Measurements from ENCODE around the gene RNFT2. TPM values are rescaled to one million over a fixed set of nuclear protein-coding genes. Genes with fewer than 3 reads are reported as not detected.
A peak's percentile ranks its signal among the peaks of the same experiment; 100 is the strongest.

Gene RNFT2, protein sequence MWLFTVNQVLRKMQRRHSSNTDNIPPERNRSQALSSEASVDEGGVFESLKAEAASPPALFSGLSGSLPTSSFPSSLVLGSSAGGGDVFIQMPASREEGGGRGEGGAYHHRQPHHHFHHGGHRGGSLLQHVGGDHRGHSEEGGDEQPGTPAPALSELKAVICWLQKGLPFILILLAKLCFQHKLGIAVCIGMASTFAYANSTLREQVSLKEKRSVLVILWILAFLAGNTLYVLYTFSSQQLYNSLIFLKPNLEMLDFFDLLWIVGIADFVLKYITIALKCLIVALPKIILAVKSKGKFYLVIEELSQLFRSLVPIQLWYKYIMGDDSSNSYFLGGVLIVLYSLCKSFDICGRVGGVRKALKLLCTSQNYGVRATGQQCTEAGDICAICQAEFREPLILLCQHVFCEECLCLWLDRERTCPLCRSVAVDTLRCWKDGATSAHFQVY
- total RNA-seq (2014; rRNA removed; shearing (Covaris generic)) = 2.1 and 5.7 TPM in 2 replicates

DNA sequence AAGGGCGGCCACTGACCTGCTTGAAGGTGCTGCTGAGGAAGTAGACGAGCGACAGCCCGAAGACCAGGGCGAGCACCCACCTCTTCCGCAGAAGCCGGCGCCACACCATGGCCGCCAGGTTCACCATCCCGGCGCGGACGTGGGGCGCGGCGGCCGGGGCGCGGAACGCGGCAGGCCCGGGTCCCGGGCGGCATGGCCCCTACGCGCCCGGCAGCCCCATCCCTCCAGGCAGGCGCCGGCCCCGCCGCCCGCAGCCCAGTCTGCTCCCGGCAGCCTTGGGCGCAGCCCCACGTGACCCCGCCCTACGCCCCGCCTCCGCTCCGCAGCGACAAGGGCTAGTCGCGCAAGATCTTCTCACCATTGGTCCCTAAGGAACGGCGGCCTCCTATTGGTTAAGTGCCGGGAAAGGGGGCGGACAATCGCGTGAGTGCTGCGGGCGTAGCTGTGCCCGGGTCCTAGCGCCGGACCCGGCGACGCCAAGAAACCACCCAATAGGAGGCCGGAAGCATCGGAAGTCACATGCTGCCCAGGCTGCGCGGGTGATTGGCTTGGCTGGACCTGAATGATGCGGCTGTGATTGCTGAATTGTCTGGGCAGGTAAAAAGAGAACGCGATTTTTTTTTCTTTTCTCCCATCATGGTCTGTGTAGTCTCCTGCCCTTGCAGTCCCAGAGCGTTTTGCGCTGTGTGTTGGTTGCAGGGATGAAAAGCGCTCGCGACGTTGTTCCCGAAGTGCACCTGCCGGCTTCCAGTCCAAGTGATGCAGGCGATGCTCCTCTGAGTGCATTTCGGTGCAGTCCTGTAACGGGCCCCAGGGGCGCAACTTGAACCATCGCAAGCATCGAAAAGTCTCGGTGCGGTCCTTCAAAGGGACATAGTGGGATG lies at the start of gene RNFT2, which contains the start of gene SPRING1:
Gene RNFT2, plus strand, starts transcription at position 542 of the 884 bp plus-strand sequence. CDS start 2,183 bp downstream, outside the sequence.
Gene SPRING1, minus strand, starts transcription at position 296 of the 884 bp plus-strand sequence. Its CDS starts 169 bp downstream, at position 127.
- peak; percentile 99 for DNase-seq (ENCODE audit: low read depth)

DNA sequence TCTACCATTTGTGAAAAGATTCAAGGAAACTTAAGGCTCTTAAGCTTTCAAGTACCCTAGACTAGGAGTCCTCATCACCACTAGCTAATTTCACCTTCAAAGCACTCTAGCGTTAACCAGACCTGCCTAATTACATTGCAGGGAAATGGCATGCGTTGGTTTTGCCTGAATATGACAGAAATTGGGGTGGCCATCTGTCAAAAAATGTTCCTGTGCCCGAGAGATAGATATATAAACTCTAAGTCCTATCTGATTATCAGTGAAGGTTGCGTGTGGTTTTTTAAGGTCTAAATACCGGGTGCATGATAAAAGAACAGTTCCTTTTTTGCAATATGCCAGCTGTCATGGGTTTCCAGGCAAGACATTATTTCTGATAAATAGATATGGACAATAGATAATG lies 48.6 kb upstream of the RNFT2 start:
- DNase-seq (ENCODE audit: low read depth) = no peak

DNA sequence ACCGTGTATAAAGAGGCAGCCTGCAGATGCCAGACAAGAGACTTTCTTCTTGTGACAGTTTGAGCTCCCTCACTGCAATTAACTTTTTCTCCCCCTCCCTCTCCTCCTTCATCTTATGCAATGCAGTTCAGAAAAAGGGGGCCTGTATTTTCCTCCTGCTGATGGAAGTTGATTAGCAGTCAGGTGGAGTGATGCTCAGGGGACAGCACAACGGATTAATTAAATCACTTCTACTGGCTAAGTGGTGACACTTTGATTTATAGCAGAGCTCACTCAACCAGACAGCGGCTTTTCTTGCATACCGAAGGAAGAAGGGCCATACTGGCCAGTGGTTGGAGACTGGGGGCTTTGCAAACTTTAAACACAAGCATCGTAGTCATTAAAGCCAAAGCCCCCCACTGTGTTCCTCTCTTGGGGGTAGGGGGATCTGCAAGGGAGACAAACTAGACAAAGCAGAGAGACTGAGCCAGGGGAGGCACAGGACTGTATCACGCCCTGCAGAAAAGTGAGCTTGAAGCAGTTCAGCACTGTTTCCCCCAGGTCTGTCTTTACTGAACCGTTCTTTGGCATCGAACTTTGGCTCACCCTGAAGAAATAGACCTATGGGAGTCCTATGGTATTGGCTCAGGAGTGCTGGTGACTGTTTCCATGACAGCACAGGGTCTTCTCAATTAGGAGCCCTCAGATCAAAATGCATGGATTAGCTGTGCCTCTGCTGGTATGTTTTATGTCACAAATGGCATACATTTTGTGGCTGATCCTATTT lies 48.0 kb upstream of the RNFT2 start:
- no peak for DNase-seq (ENCODE audit: low read depth)

DNA sequence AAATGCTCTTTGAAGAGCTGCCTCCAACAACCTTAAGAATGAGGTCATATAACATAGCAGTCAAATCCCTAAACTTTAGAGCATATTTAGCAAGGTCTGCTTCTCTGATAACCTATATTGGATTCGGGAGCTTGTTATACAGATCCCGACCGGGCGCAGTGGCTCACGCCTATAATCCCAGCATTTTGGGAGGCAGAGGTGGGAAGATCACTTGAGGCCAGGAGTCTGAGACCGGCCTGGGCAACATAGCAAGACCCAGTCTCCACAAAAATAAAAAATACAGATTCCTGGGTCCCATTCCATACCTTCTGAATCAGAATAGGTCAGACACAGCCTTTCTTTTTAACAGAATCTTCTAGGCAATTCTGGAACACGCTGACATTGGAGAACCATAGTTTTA lies 46.9 kb upstream of the RNFT2 start:
- DNase-seq (ENCODE audit: low read depth) = no peak

DNA sequence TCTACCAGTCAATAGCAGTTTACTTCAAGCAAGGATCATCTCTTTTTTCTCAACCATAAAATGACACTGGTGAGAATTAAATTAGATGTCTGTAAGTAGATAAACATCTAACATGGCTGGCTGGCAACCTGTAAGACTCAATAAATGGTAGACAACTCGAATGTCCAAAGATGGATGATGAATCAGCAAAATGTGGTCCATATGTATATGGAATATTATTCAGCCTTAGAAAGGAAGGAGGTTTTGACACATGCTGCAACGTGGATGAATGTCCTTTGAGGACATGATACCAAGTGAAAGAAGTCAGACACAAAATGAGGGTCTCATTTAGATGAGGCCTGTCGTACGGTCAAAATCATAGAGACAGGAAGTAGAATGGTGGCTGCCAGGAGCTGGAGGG lies 46.5 kb upstream of the RNFT2 start:
- DNase-seq (ENCODE audit: low read depth) = no peak

DNA sequence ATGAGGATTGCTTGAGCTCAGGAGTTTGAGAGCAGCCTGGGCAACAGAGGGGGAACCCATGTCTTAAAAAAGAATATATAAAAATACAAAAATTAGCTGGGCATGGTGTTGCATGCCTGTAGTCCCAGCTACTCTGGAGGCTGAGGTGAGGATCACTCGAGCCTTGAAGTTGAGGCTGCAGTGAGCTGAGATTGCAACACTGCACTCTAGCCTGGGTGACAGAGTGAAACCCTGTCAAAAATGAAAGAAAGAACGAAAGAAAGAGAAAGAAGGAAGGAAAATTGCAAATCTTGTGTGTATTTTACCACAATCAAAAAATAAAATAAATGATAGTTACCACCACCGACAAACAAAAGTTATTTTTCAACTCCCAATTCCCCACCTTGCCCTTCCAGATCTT lies 45.5 kb upstream of the RNFT2 start:
- no peak for DNase-seq (ENCODE audit: low read depth)

DNA sequence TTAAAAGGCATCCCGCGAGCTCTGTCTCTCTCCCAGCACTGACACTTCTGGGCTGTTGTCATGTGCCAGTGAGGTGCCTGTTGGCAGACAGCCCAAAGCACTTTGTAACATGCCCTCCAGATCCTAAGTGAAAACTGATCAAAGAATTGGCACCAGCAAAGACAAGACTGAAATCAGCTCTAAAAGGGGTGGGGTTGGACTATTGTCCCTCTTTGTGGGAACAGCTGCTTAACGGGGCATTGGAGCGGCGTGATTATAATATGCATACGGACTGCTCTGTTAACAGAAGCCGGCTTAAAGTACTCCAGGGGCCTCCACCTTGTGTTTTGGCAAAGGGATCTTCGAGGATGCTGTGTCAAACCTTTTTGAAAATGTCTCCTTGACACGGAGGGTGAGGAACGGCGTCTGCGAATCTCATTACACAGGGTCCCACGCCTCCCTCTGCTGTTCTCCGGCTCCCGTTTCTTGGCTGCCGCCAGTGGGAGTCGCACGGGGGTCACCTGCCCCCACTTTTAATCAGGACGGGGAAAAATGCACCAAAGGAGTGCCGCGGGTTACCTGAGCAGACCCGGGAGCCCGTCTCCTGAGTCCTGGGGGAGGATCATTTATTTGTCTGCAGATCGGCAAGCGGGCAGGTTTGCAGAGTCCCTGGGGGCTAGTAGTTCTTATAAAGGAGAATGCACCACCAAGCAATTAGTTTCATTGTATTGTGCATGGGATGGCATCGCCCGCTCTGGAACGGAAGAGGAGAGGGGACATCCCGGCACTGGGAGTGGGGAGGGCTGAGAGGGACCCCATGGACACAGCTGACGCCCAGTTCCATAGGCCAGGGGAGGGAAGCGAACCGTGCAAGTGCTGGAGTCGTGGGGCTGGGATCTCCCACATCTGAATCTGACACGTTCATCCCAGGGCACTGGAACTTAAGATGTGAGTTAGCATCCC lies 44.6 kb upstream of the RNFT2 start:
- no peak for DNase-seq (ENCODE audit: low read depth)

DNA sequence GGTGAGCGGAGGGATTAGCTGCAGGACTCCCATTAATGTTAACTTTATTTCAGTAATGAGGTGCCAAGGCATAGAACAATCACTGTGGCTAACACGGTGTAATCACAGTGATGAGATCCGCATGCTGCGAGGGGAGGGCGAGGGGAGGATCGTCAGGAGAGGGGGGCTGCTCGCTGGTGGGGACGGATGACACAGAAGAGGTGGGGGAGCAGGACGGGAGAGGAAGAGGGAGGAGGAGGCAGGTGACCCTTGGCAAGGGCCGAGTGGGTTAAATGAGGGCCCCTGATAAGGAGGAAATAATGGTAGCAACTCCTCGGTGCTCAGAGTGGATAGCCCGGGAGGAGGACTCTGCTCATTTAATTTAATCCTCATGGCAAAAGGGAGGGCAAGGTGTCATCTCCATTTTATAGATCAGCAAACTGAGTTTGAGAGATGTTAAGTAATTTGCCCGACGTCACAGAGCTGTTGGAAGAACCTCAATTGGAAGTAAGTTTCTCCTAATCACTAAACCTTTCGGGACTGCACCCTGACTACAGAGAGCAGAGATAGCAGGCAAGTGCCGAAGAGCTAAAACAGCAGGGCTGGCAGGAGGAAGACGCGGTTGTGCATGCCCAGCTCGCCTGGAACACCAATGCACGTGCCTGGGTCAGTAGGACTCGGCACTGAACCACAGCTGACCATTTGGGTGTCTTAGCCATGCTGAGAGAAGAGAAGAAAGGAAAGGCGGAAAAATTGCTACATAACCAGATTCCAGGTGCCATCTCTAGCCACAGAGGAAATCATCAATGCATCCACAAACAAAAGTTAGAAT lies 43.3 kb upstream of the RNFT2 start:
- DNase-seq (ENCODE audit: low read depth) = no peak

DNA sequence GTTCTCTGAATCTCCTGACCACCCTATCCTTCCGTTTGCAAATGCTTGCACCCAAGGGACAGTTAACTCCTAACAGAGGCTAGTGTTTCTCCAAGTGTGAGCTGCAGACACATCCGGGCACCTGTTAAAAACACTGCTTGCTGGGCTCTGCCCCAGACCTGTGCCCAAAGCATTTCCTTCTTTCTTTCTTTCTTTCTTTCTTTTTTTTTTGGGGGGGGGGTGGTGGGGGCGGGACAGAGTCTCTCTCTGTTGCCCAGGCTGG lies 42.7 kb upstream of the RNFT2 start:
- no peak for DNase-seq (ENCODE audit: low read depth)

DNA sequence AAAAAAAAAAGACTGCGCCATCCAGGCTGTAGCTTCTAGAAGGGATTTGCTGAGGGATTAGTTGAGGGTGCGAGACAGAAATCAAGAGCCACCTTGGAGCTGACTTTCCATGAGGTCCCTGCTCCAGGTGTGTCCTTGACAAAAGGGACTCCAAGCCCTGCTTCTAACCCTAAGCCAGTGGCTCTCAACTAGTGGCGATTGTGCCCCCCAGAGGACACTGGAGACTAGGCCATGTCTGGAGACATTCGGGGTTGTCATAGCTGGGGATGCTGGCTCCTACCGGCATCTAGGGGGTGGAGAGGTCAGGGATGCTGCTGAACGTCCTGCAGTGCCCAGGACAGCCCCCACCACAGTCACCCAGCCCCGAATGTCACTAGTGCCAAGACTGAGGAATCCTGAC lies 40.8 kb upstream of the RNFT2 start:
- peak; percentile 39 for DNase-seq (ENCODE audit: low read depth)

DNA sequence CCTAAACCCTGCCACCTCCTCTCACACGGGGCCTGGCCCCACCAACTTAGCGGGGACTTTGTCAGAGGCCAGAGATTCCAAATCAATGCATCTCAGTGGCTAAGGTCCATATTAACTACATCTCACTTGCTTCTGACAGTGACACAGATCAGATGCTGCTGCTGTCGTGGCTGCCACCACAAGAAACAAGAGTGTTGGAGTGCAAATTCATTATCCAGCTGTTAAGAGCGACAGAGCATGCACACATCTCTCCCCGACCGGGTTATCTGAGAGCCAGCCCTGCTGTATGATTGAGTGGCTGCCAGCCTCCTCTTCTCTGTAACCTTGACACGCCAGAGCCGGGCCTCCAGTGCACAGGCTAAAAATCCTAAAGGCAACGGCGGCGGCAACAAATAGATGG lies 40.4 kb upstream of the RNFT2 start:
- no peak for DNase-seq (ENCODE audit: low read depth)

DNA sequence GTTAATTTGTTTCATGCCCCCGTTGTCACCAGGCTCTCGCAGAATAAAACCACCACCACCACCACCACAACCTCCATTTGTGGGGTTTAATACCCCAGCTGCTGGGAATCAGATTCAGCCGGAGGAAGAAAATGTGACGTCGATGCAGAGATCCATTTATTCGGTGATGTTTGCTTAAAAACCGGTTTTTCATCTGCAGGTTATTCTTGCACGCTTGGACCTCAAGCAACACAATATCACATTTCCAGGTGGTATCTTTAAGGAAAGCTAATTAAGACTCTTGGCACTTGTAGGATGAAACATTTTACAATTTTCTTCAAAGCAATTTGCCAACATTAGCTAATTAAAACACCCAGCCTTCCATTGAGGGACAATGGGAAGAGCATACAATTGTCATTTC lies 40.0 kb upstream of the RNFT2 start:
- DNase-seq (ENCODE audit: low read depth) = no peak

DNA sequence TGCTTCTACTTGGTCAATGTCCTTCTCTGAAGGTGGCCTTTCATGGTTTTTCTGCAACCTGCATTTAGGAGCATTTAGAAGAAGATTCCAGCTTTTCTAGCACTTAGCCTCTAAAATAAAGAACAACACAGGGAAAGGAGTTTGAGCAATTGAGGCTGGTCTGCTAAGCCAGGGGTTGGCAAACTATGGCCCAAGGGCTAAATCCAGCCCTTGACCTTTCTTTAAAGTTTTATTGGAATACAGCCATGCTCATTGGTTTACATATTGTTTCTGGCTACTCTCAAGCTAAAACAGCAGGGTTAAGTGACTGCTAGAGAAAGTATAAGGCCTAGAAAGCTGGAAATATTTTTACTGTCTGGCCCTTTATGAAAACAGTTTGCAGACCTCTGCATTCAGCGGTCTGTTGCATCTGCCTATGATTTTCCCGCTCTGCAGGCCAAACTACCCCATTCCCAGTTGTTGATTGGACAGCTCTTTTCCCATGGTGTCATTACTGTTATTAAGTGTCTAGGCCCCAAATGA lies 39.5 kb upstream of the RNFT2 start:
- DNase-seq (ENCODE audit: low read depth) = no peak

DNA sequence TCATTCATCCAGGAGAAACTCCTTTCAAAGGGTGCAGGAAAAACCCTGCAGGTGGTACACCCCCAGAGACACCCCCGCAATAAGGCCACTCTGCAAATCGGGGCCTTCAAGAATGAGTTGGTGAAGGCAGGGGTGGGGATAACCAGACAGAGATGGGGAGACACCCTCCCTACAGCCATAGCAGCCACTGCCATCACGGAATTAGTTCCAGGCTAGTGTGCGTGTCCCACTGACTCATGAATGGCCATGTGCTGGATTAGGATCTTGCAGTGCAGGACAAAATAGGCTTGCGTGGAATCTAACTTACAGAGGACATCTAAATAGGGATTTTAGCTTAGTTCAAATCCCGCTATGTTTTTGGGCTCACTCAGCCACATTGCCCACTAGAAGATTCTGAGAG lies 38.0 kb upstream of the RNFT2 start:
- no peak for DNase-seq (ENCODE audit: low read depth)

DNA sequence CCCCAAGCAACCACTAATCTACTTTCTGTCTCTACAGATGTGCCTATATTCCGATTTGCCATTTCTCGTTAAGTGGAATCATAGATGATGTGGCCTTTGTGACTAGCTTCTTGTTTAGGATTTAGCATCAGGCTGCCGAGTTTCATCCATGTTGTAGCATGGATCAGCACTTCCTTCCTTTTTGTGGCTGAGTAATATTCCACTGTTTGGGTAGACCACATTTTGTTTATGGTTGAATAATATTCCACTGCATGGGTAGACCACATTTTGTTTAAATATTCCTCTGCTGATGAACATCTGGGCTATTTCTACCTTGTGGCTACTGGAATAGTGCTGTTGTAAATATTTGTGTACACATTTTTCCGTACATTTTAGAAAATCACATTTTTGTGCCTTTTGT lies 36.7 kb upstream of the RNFT2 start:
- DNase-seq (ENCODE audit: low read depth) = no peak

DNA sequence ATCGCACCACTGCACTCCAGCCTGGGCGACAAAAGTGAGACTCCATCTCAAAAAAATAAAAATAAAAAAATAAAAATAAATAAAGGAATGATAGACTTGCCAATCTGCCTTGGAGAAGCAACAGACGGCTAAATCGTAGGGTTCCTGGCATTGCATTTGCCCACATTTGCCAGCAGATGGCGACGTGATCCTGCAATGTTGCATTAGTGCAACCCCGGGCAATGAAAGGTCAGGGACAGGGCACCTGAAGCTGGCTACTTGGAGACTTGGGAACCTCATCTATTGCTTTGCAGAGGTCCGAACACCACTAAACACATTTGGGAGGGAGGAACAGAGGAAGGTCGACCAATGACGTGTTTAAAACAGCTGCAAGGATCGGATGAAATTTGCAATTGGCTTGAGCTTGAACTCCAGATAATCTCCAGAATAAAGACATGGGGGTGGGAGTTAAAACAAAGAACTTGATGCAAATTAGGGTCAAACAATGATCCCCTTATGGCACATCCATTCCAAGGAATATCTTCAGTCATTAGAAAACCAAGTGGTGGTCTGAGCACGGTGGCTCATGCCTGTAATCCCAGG lies 34.8 kb upstream of the RNFT2 start:
- DNase-seq (ENCODE audit: low read depth) = peak; percentile 55

DNA sequence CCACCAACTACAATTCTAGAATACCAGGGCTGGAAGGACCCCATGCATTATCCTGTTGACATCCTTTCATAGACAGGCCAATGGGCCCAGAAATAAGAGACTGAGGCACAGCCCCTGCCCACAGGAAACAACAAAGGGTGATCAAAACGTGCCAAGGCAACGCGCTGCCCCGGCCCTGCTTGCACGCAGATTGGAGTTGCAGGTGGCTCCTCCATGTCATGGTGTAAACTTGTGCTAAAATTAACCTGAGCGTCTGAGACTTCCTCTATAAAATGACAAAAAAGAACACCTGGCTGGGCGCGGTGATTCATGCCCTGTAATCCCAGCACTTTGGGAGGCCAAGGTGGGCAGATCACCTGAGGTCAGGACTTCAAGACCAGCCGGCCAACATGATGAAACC lies 30.4 kb upstream of the RNFT2 start:
- DNase-seq (ENCODE audit: low read depth) = no peak

DNA sequence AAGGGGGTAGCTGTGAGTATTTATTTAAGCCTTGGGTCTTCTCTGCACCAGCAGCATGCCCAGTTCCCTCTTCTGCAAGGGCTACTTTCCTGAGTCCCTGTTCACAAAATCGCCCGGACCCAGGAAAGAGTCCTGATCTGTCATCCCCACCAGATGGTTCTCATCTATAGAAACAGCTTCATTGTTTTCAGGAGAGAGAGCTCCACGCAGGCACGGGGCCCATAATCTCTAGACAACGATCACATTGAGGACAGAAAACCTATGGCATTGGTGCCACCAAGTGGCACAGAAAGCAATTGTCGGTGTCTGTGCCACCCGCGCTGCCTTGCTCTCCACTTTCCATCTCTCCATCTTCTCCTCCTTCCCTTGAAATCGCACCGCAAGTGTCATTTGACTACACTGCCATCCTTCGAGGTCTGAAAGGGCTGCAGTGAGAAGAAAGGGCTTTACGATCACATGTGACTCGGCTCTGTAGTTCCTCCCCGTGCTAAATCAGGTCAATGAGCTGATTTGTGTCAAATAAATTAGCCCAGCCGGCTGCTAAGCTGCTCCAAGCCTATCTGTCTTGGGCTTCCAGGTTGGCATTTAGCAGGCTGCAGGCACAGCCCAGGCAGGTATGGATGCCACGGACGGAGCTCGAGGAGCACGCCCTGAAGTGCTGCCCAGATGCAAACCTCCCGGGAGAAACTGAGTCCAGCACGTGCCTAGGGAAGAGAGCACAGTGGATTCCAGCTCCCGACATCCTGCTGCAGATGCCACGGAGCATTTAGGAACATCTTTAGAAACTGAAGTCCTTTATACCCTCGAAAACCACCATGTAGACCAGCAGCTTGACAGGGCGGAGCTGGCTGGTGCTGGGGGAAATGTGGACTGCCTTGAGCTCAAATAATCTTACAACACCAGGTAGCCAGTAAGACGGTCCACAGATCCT lies 29.0 kb upstream of the RNFT2 start:
- peak; percentile 65 for DNase-seq (ENCODE audit: low read depth)
